Nephron progenitor cell (in vitro differentiated cells): Measurements from ENCODE around the gene CEP57L1.

Experiments
- DNase-seq: peaks from one replicate; pipeline ENCODE4 v3.0.0; 2021
- H3K27ac Mint-ChIP-seq: 2 replicates; pipeline ENCODE4 v1.8.0; 2021; ENCODE audit warnings: mild to moderate bottlenecking, moderate library complexity, mixed read lengths
- H3K27me3 Mint-ChIP-seq: 2 replicates; pipeline ENCODE4 v1.8.0; 2021; ENCODE audit warnings: mild to moderate bottlenecking, low read depth, mixed read lengths; ENCODE audit not compliant: poor library complexity
- H3K36me3 Mint-ChIP-seq: 2 replicates; pipeline ENCODE4 v1.8.0; 2021; ENCODE audit warnings: low read depth, mixed read lengths
- H3K4me1 Mint-ChIP-seq: 2 replicates; pipeline ENCODE4 v1.8.0; 2021; ENCODE audit warnings: mixed read lengths
- H3K4me3 Mint-ChIP-seq: 2 replicates; pipeline ENCODE4 v1.8.0; 2021; ENCODE audit warnings: mild to moderate bottlenecking, moderate library complexity, mixed read lengths
- H3K9me3 Mint-ChIP-seq: 2 replicates; pipeline ENCODE4 v1.8.0; 2021; ENCODE audit warnings: mild to moderate bottlenecking, moderate library complexity, mixed read lengths
- CTCF ChIP-seq: fragments of 200-600 bp; sonication (generic); IDR thresholded peaks from 2 replicates; pipeline ENCODE4 v1.5.0; 2021; ENCODE audit warnings: antibody characterized with exemption

CEP57L1 gene

GRCh38 chr6:109056661-109057060 lies 38.6 kb upstream of the CEP57L1 start:
- no peak overlapping the region for H3K4me3 Mint-ChIP-seq
- H3K27ac Mint-ChIP-seq, result peak overlapping the region; percentile 88
- H3K4me1 Mint-ChIP-seq, result peaks cover 33% of the 10 kb centered on the region
- TF ChIP-seq CTCF, result no peak
- H3K36me3 Mint-ChIP-seq, result no peaks in the 10 kb centered on the region
- peaks cover 3% of the 10 kb centered on the region for H3K27me3 Mint-ChIP-seq
- no peaks in the 10 kb centered on the region for H3K9me3 Mint-ChIP-seq
- DNase-seq, result no peak

GRCh38 chr6:109058620-109059019 lies 36.7 kb upstream of the CEP57L1 start:
- H3K4me3 Mint-ChIP-seq, result no peak overlapping the region

GRCh38 chr6:109059153-109059552 lies 36.2 kb upstream of the CEP57L1 start:
- H3K27ac Mint-ChIP-seq, result no peak overlapping the region
- no peaks in the 10 kb centered on the region for H3K36me3 Mint-ChIP-seq
- DNase-seq, result no peak
- H3K4me3 Mint-ChIP-seq, result no peak overlapping the region
- no peaks in the 10 kb centered on the region for H3K9me3 Mint-ChIP-seq
- peaks cover 9% of the 10 kb centered on the region for H3K4me1 Mint-ChIP-seq
- TF ChIP-seq CTCF, result no peak
- H3K27me3 Mint-ChIP-seq, result peaks cover 3% of the 10 kb centered on the region

More at GRCh38 chr6:109058620-109059019, 36.7 kb upstream of the CEP57L1 start:
- H3K27me3 Mint-ChIP-seq, result peaks cover 3% of the 10 kb centered on the region
- no peak for DNase-seq
- H3K4me1 Mint-ChIP-seq, result peaks cover 15% of the 10 kb centered on the region
- no peaks in the 10 kb centered on the region for H3K9me3 Mint-ChIP-seq
- TF ChIP-seq CTCF, result no peak
- H3K36me3 Mint-ChIP-seq, result no peaks in the 10 kb centered on the region
- no peak overlapping the region for H3K27ac Mint-ChIP-seq

- Mint-ChIP-seq H3K4me1 (peaks cover 7% of the 10 kb centered on the region), H3K36me3 (no peaks in the 10 kb centered on the region), H3K27me3 (peaks cover 3% of the 10 kb centered on the region), H3K9me3 (no peaks in the 10 kb centered on the region), H3K27ac (no peak overlapping the region), H3K4me3 (no peak overlapping the region)
- no peak for TF ChIP-seq CTCF
- DNase-seq, result no peak
Measured at GRCh38 chr6:109059571-109060021, 35.7 kb upstream of the CEP57L1 start.

- Mint-ChIP-seq H3K27me3 (peaks cover 3% of the 10 kb centered on the region), H3K4me1 (no peaks in the 10 kb centered on the region), H3K36me3 (no peaks in the 10 kb centered on the region), H3K4me3 (no peak overlapping the region), H3K27ac (no peak overlapping the region), H3K9me3 (no peaks in the 10 kb centered on the region)
- DNase-seq, result no peak
- no peak for TF ChIP-seq CTCF
Measured at GRCh38 chr6:109060571-109060970, 34.7 kb upstream of the CEP57L1 start.

GRCh38 chr6:109062216-109062615 lies 33.1 kb upstream of the CEP57L1 start:
- Mint-ChIP-seq H3K9me3 (no peaks in the 10 kb centered on the region), H3K36me3 (no peaks in the 10 kb centered on the region), H3K27ac (no peak overlapping the region), H3K27me3 (peaks cover 3% of the 10 kb centered on the region), H3K4me1 (no peaks in the 10 kb centered on the region), H3K4me3 (no peak overlapping the region)
- no peak for TF ChIP-seq CTCF
- no peak for DNase-seq
